ENCODE results near the gene DHH. TPM values are rescaled to one million over a fixed set of nuclear protein-coding genes. Genes with fewer than 3 reads are reported as not detected.
"Not testable (repeated sequence)": the region's sequence is repeated elsewhere in the genome, so short reads cannot be mapped to it uniquely, and the experiment has no call there.

The DHH gene
- total RNA-seq, 1 experiment from 2014 or later = not detected

- intact Hi-C loops (cut with micrococcal nuclease) = loop anchor here (1.0 to 2.0 kb wide), 3 partner anchors 59 to 106 kb away; partner anchors contain the start of gene TUBA1A
- H3K36me3 Mint-ChIP-seq (ENCODE audit: insufficient read depth, unreplicated experiment) = peaks cover 47% of the 10 kb centered on the region
- BruUV-seq (replicated peaks) = no TSS peak
- ChIA-PET POLR2A (interaction anchor here (0.6 to 4.9 kb wide), 28 partner anchors 8 to 1425 kb away, joined by 3 to 182 read pairs (median 10); partner anchors contain the start of genes ARF3, CERS5, DHH and KMT2D), CTCF (interaction anchor here (0.5 to 3.1 kb wide), 19 partner anchors 8 to 1018 kb away, joined by 3 to 23 read pairs (median 4); partner anchors contain the start of gene RHEBL1)
- H3K27ac Mint-ChIP-seq (ENCODE audit: low read depth, unreplicated experiment) = peak overlapping the region; percentile 96
- H3K9me3 Mint-ChIP-seq (ENCODE audit: unreplicated experiment) = no peaks in the 10 kb centered on the region
- TF ChIP-seq, protein P1, sequence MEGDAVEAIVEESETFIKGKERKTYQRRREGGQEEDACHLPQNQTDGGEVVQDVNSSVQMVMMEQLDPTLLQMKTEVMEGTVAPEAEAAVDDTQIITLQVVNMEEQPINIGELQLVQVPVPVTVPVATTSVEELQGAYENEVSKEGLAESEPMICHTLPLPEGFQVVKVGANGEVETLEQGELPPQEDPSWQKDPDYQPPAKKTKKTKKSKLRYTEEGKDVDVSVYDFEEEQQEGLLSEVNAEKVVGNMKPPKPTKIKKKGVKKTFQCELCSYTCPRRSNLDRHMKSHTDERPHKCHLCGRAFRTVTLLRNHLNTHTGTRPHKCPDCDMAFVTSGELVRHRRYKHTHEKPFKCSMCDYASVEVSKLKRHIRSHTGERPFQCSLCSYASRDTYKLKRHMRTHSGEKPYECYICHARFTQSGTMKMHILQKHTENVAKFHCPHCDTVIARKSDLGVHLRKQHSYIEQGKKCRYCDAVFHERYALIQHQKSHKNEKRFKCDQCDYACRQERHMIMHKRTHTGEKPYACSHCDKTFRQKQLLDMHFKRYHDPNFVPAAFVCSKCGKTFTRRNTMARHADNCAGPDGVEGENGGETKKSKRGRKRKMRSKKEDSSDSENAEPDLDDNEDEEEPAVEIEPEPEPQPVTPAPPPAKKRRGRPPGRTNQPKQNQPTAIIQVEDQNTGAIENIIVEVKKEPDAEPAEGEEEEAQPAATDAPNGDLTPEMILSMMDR (IDR thresholded peaks at IDR 0.05; ENCODE audit: unreplicated experiment) = no peak
- no peaks in the 10 kb centered on the region for H3K4me1 Mint-ChIP-seq (ENCODE audit: insufficient read depth, unreplicated experiment)
- no peaks in the 10 kb centered on the region for H3K27me3 Mint-ChIP-seq (ENCODE audit: insufficient read depth, unreplicated experiment)
- peak overlapping the region; percentile 94 for H3K4me3 Mint-ChIP-seq (ENCODE audit: unreplicated experiment)
- no peak for DNase-seq (ENCODE audit: unreplicated experiment)
Measured at GRCh38 chr12:49129332-49130150, 34.9 kb upstream of the DHH start.

GRCh38 chr12:49127971-49128370 lies 33.4 kb upstream of the DHH start:
- H3K27ac Mint-ChIP-seq (ENCODE audit: low read depth, unreplicated experiment); H3K4me1 Mint-ChIP-seq (ENCODE audit: insufficient read depth, unreplicated experiment); H3K9me3 Mint-ChIP-seq (ENCODE audit: unreplicated experiment); H3K27me3 Mint-ChIP-seq (ENCODE audit: insufficient read depth, unreplicated experiment); DNase-seq (ENCODE audit: unreplicated experiment); H3K4me3 Mint-ChIP-seq (ENCODE audit: unreplicated experiment); POLR2A ChIA-PET; BruUV-seq (replicated peaks); intact Hi-C loops (cut with micrococcal nuclease): not testable (repeated sequence)
- CTCF ChIA-PET = interaction anchor here (0.6 to 1.4 kb wide), 5 partner anchors 22 to 65 kb away, joined by 3 to 7 read pairs (median 4); no protein-coding TSS in a partner anchor
- H3K36me3 Mint-ChIP-seq (ENCODE audit: insufficient read depth, unreplicated experiment) = peaks cover 47% of the 10 kb centered on the region

DNA sequence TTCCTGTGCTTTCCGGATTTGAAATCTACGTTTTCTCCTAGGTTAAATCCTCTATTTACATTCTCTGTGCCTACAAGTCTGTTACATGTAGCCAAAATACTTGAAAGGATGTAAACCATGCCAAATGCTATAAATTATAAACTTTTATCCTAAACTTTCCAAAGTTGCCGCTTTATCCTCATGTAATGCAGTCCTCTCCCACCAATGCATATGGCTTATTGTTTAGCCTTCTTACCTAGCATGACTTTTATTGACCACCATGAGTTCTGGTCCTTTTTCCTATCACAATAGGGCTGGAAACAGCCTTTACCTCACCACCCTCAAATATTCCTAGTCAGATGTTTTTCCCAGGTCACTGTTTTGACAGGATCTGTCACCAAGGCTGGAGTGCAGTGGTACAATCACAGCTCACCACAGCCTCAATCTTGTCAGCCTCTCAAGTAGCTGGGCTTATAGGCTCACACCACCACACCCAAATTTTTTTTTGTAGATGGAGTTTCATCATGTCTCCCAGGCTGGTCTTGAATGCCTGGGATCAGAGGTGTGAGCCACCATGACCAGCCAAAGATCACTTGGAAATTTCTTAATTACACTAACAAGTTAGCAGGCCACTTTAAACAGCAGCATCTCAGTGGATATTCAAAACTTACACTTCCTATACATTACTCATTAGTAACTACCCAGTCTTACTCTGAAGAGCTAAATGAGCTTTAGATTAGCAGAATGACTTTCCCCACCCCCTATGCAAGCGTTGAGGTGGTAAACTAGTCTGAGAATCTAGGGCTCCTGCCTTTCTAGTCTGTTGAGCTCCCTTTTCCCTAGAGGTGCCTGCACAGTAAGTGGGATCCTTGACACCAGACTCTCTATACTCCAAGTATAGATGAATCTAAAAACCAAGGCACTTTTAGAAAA lies 32.5 kb upstream of the DHH start:
- ChIA-PET CTCF (interaction anchor here (0.7 to 1.4 kb wide), 6 partner anchors 39 to 110 kb away, joined by 3 to 7 read pairs (median 4); no protein-coding TSS in a partner anchor), POLR2A (interaction anchor here (0.7 kb wide), 1 partner anchor 141 kb away, joined by 3 read pairs; no protein-coding TSS in a partner anchor)
- H3K36me3 Mint-ChIP-seq (ENCODE audit: insufficient read depth, unreplicated experiment) = peaks cover 47% of the 10 kb centered on the region
- H3K4me1 Mint-ChIP-seq (ENCODE audit: insufficient read depth, unreplicated experiment) = no peaks in the 10 kb centered on the region
- no TSS peak for BruUV-seq (replicated peaks)
- DNase-seq (ENCODE audit: unreplicated experiment) = no peak
- no peak overlapping the region for H3K27ac Mint-ChIP-seq (ENCODE audit: low read depth, unreplicated experiment)
- TF ChIP-seq, protein P1 (IDR thresholded peaks at IDR 0.05; ENCODE audit: unreplicated experiment) = no peak
- H3K27me3 Mint-ChIP-seq (ENCODE audit: insufficient read depth, unreplicated experiment) = no peaks in the 10 kb centered on the region
- H3K9me3 Mint-ChIP-seq (ENCODE audit: unreplicated experiment) = no peaks in the 10 kb centered on the region
- intact Hi-C loops (cut with micrococcal nuclease) = no loop called here
- no peak overlapping the region for H3K4me3 Mint-ChIP-seq (ENCODE audit: unreplicated experiment)

GRCh38 chr12:49121047-49121696 lies 26.6 kb upstream of the DHH start:
- no TSS peak for BruUV-seq (replicated peaks)
- H3K27me3 Mint-ChIP-seq (ENCODE audit: insufficient read depth, unreplicated experiment) = no peaks in the 10 kb centered on the region
- no peaks in the 10 kb centered on the region for H3K9me3 Mint-ChIP-seq (ENCODE audit: unreplicated experiment)
- ChIA-PET CTCF (interaction anchor here (0.5 to 4.8 kb wide), 20 partner anchors 9 to 185 kb away, joined by 3 to 71 read pairs (median 6); partner anchors contain the start of genes DHH, KMT2D, LMBR1L and RHEBL1), POLR2A (interaction anchor here (0.6 to 2.2 kb wide), 12 partner anchors 9 to 710 kb away, joined by 3 to 20 read pairs (median 4); partner anchors contain the start of genes DHH, LMBR1L and TUBA1B)
- intact Hi-C loops (cut with micrococcal nuclease) = loop anchor here (1.0 kb wide), 2 partner anchors 33 to 57 kb away; no protein-coding TSS in a partner anchor
- no peak overlapping the region for H3K27ac Mint-ChIP-seq (ENCODE audit: low read depth, unreplicated experiment)
- TF ChIP-seq, protein P1 (IDR thresholded peaks at IDR 0.05; ENCODE audit: unreplicated experiment) = peak; percentile 57
- no peak overlapping the region for H3K4me3 Mint-ChIP-seq (ENCODE audit: unreplicated experiment)
- no peaks in the 10 kb centered on the region for H3K4me1 Mint-ChIP-seq (ENCODE audit: insufficient read depth, unreplicated experiment)
- DNase-seq (ENCODE audit: unreplicated experiment) = peak; percentile 78
- no peaks in the 10 kb centered on the region for H3K36me3 Mint-ChIP-seq (ENCODE audit: insufficient read depth, unreplicated experiment)

Measured in MCF 10A (cell line).